HG03460 (cell line): ENCODE data around the gene ARFGAP3.

Experiments
- ATAC-seq: cut with Tn5 transposase; IDR thresholded peaks from one replicate; pipeline ENCODE4 v1.9.1; 2021; ENCODE audit not compliant: unreplicated experiment

ARFGAP3 gene

DNA sequence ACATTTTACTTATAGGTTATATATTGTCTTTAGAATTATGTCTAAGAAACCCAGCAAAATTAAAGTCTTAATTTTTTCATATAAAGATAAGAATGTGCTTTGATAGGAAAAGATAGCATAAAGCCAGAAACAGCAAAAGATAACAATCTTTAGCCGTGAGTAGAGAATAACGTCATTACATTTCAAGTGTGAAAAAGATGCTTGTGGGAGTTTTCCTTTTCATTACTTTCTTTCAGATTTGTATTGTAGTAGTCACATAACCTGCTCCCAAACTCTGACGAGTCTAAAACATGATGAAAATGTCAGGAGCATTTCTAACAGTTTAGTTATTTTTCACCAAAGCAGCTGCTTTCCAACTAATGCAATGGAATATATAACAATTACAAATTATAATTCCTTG lies 31.3 kb downstream of the ARFGAP3 start:
- ATAC-seq: no peak

DNA sequence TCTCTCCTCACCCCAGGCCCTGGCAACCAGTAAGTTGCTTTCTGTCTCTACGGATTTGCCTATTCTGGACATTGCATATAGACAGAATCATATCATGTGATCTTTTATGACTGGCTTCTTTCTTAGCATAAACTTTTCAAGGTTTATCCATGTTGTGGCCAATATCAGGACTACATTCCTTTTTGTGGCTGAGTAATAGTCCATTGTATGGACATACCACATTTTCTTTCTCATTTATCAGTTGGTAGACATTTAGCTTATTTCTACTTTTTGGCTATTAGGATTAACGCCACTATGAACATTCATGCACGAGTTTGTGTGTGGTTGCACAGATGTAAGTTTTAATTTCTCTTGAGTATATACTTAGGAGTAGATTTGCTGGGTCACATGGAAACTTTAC lies 35.7 kb downstream of the ARFGAP3 start:
- ATAC-seq: no peak

DNA sequence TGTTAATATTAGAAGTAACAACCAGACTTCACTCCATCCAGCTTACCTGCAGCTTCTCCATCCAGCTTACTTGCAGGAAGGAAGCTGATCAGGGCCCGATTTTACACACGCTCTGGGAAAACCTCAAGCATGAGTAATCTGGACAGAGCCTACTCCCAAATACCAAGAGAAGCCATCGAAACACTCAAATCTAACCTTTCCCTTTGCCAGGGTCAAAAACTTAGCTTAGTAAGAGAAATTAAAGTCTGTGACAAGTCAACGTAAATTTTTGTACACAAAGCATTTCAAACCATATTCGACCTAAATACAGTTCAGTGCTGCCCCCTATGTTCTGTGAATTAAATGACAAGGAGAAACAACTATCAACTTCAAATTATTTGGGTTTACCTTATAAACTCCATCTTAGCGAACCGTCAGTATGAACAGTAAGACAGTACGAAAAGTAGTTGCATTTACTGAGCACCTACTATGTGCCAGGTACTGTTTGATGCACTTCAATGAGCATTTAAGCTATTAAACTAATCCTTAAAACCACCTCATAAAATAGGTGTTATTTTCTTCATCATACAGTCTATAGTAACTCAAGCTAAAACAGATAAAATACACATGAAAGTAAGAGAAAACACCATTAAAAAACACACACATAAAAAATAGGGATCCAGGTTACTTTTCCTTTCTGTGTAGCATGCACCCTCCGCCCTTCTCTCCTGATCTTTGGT lies 36.9 kb downstream of the ARFGAP3 start:
- ATAC-seq: no peak

DNA sequence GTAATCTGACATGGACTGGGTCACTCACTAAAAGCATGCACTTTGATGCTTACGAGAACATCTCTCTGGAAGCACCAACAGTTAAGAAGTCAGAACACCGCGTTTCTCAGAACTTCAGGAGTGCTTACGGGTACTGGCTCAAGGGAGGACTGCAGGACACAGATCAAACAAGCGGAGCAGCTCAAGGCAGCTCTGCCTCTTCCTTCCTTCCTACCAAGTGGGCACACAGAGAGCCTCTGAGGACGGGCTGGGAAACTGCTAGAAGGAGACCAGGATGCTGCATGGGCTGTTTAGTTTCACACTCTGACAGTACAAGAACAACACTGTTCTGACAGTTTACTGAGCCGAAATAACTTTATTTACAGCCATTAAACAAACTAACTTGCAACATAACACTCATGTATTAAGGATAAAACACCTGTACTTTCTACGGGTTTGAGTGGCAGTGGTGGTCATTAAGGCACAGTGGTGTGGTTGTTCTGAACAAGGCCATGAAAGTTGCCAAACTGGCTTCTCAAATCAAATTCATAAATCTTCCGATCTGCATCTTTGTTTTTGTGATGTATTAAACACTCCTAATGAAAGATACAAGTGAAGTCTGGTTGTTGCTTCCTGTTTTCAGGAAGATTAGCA lies 37.5 kb downstream of the ARFGAP3 start:
- ATAC-seq: no peak

DNA sequence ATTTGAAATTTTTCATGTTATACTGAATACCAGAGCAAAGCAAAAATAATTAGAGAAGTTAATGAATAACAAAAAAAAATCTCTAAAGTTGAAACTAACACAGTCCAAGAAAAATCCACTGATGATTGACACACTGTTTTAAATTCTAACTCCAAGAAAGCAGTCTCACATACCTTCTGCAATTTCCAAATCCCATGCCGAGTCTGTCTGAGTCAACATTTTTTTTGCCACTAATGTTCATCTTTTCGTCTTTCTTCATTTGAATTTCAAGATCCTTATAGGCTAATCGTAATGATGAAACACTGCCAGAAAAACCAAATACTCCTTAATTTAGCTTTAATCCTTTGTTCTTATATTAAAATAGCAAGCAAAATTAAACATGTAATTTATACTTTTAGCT lies 39.5 kb downstream of the ARFGAP3 start:
- no peak for ATAC-seq

DNA sequence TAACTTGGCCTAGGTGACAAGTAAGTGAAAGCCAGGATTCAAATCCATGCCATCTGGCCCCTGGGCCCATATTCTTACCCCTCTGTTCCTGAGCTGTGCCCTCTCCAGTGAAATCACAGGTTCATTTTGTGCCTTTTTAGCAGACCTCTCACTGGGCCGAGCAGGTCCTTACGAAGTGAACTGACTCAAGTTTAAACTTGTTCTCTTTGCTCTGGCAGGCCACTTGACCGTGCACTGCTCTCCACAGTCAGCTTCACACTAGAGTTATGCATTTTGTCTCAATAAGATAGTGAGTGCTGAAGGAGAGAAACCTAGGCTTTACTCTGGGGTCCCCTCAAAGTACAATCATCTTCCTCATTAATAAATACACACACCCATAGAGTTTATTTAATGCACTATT lies 40.7 kb downstream of the ARFGAP3 start:
- no peak for ATAC-seq

GRCh38 chr22:42814616-42815015 lies 42.5 kb downstream of the ARFGAP3 start:
- no peak for ATAC-seq

DNA sequence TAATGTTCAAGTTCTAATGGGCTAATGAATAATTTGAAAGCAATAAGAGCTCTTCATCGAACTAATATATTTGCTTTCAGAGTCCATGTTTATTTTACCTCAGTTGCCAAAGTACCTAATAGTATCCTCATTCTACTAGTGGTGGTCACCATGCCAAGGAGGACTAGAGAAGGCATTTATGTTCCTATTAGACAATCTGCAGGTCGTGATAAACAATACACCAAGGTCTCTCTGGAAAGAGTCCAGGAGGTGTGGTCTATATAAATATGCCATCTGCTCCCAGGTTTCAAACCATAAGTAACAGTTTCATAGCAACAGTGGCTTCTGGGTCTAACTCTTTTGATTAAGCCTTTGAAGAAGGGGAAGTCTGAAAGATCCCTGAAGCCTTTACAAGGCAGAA lies 42.9 kb downstream of the ARFGAP3 start:
- no peak for ATAC-seq

DNA sequence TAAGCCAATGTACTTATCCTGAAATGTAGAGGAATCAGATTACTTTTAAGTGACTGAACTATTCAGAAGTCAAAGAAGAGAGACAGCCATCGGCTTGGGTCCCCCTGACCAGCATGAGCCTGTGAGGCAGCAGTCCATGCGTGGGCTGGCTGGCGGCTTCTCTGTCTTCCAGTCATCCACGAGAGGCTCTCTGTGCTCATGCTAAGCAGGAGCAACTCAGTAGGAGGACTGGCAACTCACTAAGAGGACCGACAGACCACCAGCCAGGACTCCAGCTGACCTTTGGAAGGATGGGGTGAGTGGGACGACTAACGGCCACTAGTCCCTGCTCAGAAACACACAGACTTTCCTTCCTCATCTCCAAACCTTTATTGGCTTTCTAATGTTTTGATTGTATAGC lies 43.6 kb downstream of the ARFGAP3 start:
- no peak for ATAC-seq

GRCh38 chr22:42811459-42811858 lies 45.6 kb downstream of the ARFGAP3 start:
- ATAC-seq: no peak

GRCh38 chr22:42808521-42808920 lies 48.6 kb downstream of the ARFGAP3 start:
- ATAC-seq: no peak

DNA sequence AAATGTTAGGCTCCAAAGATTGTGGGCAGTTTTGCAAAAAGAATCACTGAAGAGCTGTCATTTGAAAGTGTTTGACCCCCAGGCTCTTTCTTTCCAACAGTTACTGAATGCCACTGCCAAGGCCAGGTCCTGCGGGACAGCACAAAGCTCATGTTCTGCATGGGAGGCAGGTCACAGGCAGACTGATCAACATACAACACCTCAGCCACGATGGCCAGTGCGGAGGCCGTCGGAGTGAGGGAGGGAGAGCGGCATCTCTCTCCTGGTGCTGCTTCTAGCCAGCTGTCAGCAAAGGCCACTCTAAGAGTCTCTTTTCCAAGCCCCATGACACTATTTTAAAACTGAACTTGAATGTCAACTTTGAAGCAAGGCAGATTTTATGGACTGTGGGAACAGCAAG lies 49.9 kb downstream of the ARFGAP3 start:
- no peak for ATAC-seq

GRCh38 chr22:42805998-42806830 lies 50.9 kb downstream of the ARFGAP3 start:
- no peak for ATAC-seq

DNA sequence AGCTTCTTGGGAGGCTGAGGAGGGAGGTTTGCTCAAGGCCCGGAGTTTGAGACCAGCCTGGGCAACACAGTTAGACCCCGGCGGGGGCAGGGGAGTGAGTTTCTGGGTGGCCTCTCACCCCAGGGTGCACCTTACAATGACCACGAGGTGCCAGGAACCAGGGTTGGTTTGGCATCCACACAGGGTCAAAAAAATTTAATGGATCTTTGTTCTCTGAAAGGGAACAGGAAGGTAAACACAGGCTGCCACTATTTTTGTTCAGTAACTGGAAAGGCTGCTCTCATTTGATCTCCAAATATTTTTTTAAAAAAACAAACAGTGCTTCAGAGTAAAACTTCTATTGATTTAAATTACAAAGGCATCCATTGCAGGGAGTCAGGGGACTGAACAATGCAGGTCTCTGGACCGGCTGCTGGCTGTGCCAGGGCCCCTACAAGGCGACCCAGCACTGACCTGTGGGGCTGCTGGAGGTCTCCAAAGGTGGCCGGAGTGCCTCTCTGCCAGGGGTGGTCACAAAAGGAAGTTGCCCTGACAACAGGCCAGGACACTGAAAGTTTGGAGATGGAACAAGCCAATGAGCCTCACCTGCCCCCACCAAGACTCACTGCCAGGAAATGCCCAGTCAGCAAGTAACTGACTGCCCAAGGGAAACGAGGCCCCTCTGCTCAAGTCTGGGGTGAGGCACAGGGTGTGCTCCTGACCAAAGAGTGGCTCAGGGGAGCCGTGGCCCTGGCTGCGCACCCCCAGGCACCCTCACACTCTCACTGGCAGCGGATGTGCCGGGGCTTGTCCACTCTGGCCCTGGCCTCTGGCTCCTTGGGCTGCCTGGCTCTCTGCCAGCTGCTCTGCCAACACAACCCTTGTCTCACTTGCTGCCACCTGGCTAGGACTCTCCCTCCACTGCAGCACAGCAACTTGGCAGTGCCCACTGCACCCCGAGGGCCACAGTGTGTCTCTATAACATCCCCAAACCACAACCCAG lies 51.8 kb downstream of the ARFGAP3 start:
- no peak for ATAC-seq

DNA sequence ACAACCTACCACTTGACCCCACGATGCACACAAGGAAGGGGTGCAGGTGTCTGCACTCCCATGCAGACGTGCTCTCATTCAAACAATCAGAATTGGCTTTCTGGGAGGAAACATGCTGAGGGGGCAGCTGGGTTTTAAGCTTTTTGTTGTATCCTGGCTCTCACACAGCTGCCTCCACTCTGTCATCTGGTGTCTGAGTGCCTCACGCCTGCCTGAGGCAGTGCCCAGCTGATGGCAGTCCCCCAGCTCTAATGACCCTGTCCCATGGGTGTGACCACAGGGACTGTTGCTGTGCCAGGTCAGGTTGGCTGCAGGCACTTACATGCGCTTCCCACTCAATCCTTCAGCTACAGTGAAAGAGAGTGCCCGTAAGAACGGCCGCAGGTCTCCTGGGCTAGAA lies 53.7 kb downstream of the ARFGAP3 start:
- ATAC-seq: no peak

GRCh38 chr22:42801252-42802080 lies 55.6 kb downstream of the ARFGAP3 start:
- no peak for ATAC-seq

DNA sequence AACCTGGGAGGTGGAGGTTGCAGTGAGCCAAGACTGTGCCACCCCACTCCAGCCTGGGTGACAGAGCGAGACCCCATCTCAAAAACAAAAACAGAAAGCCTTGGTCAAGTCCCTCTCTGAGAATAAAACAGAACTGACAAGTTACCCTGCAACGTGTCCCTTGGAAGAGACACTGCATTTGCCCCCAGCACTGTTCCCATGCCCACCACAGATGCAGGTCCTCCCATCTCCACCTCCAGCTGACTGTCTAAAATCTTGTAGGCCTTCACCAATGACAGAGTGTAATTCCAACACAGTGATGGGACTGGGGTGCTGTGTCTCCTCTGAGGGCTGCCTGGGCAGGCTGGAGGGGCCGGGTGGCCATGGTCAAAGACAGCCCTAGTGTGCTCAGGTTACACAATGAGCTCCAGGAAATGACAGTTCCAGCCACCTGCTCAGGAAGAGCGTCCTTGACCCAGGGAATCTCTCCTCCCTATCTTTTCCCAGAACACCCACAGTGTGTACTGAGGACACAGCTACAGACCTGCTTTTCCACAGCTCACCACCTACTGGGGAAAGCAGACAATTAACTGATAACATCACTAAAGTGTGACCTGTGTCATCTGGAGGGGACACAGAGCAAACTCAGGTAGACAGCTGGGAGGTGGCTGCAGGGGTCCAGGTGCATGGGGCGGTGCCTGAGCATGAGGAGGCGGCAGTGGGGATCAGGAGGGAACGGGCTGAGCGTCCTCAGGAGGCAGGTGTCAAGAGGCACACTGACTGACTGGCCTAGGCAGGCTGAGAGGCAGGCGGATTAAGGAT lies 56.4 kb downstream of the ARFGAP3 start:
- no peak for ATAC-seq

DNA sequence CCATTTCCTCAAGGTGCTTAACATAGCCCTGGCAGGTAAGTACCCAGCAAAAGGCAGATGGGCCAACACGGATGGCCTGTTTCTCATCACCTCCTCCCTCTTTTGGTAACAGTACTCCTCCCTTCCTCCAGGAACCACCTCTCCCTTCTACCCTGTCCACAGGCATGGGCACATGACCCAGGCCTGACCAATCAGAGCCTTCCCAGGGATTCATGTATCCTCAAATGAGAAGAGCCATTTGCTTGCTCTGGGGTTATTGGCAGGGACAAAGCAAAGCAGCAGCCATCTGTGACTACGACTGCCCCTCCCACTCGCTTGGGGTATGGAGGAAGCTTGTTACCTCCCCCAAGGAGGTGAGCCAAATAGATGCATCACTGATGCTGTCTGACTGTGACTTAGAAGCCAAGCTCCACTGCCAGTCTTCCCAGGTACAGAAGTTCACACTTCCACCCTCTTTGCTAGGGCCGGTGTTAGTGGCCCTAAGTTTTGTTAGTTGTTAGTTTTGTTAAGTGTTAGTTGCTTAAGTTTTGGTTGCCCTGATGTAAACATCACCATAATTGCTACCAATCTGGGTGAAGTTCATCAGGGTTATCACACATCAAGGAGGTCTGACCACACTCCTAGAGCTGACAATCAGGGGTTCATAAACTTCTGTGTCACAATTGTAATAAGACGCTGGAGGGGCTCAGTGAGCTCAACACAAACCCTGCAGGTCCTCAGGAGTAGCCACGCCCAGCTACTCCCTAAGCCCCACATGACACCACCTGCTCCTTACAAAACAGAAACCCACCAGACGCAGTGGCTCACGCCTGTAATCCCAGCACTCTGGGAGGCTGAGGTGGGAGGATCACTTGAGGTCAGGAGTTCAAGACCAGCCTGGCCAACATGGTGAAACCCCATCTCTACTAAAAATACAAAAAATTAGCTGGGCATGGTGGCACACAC lies 57.3 kb downstream of the ARFGAP3 start:
- ATAC-seq: no peak
